H9 (cell line): ENCODE measurements around the gene MRPL55. TPM values are rescaled to one million over a fixed set of nuclear protein-coding genes. Genes with fewer than 3 reads are reported as not detected.

ENCODE experiments used
- DNase-seq: peaks from one replicate; pipeline ENCODE4 v3.0.0-alpha.2; 2017
- H2AFZ ChIP-seq: one replicate; pipeline ENCODE4 v1.6.1; 2013; ENCODE audit warnings: mild to moderate bottlenecking, low read length, control low read depth, moderate library complexity
- H2AK5ac ChIP-seq: 2 replicates; pipeline ENCODE4 v1.6.1; 2013; ENCODE audit warnings: low read length, control low read depth, mixed read lengths; ENCODE audit not compliant: insufficient read length
- H2BK120ac ChIP-seq: one replicate; pipeline ENCODE4 v1.6.1; 2013; ENCODE audit warnings: low read depth, mild to moderate bottlenecking, low read length, control low read depth, inconsistent platforms; ENCODE audit not compliant: poor library complexity, severe bottlenecking
- H2BK12ac ChIP-seq: 2 replicates; pipeline ENCODE4 v1.6.1; 2013; ENCODE audit warnings: low read length, control low read depth, mixed read lengths, low read depth; ENCODE audit not compliant: insufficient read length
- H2BK15ac ChIP-seq: 2 replicates; pipeline ENCODE4 v1.6.1; 2013; ENCODE audit warnings: low read depth, low read length, control low read depth
- H2BK20ac ChIP-seq: one replicate; pipeline ENCODE4 v1.6.1; 2013; ENCODE audit warnings: low read depth, mild to moderate bottlenecking, low read length, control low read depth, inconsistent platforms; ENCODE audit not compliant: poor library complexity, severe bottlenecking
- H2BK5ac ChIP-seq: 2 replicates; pipeline ENCODE4 v1.6.1; 2013; ENCODE audit warnings: low read length, control low read depth, mixed read lengths; ENCODE audit not compliant: insufficient read length
- H3K14ac ChIP-seq: 2 replicates; pipeline ENCODE4 v1.6.1; 2013; ENCODE audit warnings: low read length, control low read depth; ENCODE audit not compliant: insufficient read depth
- H3K18ac ChIP-seq: 2 replicates; pipeline ENCODE4 v1.6.1; 2013; ENCODE audit warnings: low read depth, mild to moderate bottlenecking, mixed read lengths, low read length, control low read depth; ENCODE audit not compliant: insufficient read length
- H3K23ac ChIP-seq: 2 replicates; pipeline ENCODE4 v1.6.1; 2013; ENCODE audit warnings: low read length, control low read depth, mixed read lengths, low read depth; ENCODE audit not compliant: insufficient read length
- H3K23me2 ChIP-seq: 2 replicates; pipeline ENCODE4 v1.6.1; 2013; ENCODE audit warnings: low read depth, mild to moderate bottlenecking, mixed read lengths, low read length, control low read depth; ENCODE audit not compliant: insufficient read length, poor library complexity, severe bottlenecking
- H3K27ac ChIP-seq: 2 replicates; pipeline ENCODE4 v1.5.1; 2013; ENCODE audit warnings: low read length, control low read depth, mixed read lengths, low read depth; ENCODE audit not compliant: insufficient read length
- H3K27me3 ChIP-seq: 2 replicates; pipeline ENCODE4 v1.6.1; 2013; ENCODE audit warnings: low read length, control low read depth, inconsistent platforms; ENCODE audit not compliant: insufficient read depth
- H3K4ac ChIP-seq: 2 replicates; pipeline ENCODE4 v1.6.1; 2013; ENCODE audit warnings: low read depth, mild to moderate bottlenecking, control low read depth, inconsistent platforms, low read length, moderate library complexity
- H3K4me1 ChIP-seq: 2 replicates; pipeline ENCODE4 v1.6.1; 2013; ENCODE audit warnings: low read length, control low read depth, inconsistent platforms; ENCODE audit not compliant: insufficient read depth
- H3K4me2 ChIP-seq: 2 replicates; pipeline ENCODE4 v1.6.1; 2013; ENCODE audit warnings: low read length, control low read depth, mixed read lengths; ENCODE audit not compliant: insufficient read length, insufficient read depth
- H3K56ac ChIP-seq: 2 replicates; pipeline ENCODE4 v1.6.1; 2013; ENCODE audit warnings: low read depth, mild to moderate bottlenecking, mixed read lengths, low read length, control low read depth; ENCODE audit not compliant: insufficient read length
- H3K79me1 ChIP-seq: 2 replicates; pipeline ENCODE4 v1.6.1; 2013; ENCODE audit warnings: low read depth, mild to moderate bottlenecking, moderate library complexity, low read length, control low read depth, inconsistent platforms; ENCODE audit not compliant: insufficient read depth, poor library complexity, severe bottlenecking
- H3K79me2 ChIP-seq: 2 replicates; pipeline ENCODE4 v1.6.1; 2013; ENCODE audit warnings: low read length, control low read depth, inconsistent platforms; ENCODE audit not compliant: insufficient read depth
- H3K9ac ChIP-seq: 2 replicates; pipeline ENCODE4 v1.6.1; 2013; ENCODE audit warnings: low read length, control low read depth, mixed read lengths; ENCODE audit not compliant: insufficient read length; ENCODE audit errors: extremely low read depth
- H3K9me3 ChIP-seq: one replicate; pipeline ENCODE4 v1.6.1; 2013; ENCODE audit warnings: low read depth, low read length, inconsistent platforms; ENCODE audit not compliant: control insufficient read depth
- H3T11ph ChIP-seq: one replicate; pipeline ENCODE4 v1.6.1; 2013; ENCODE audit warnings: mild to moderate bottlenecking, low read length, control low read depth, inconsistent platforms
- H4K20me1 ChIP-seq: one replicate; pipeline ENCODE4 v1.6.1; 2013; ENCODE audit not compliant: control insufficient read depth, insufficient read length, insufficient read depth
- H4K5ac ChIP-seq: 2 replicates; pipeline ENCODE4 v1.6.1; 2013; ENCODE audit warnings: low read depth, mild to moderate bottlenecking, mixed read lengths, low read length, control low read depth; ENCODE audit not compliant: insufficient read length
- H4K8ac ChIP-seq: replicated peaks from 2 replicates; pipeline ENCODE4 v1.6.1; 2013; ENCODE audit warnings: low read length, control low read depth, mixed read lengths, low read depth; ENCODE audit not compliant: insufficient read length
- H4K91ac ChIP-seq: 2 replicates; pipeline ENCODE4 v1.6.1; 2013; ENCODE audit warnings: low read depth, mild to moderate bottlenecking, moderate library complexity, mixed read lengths, low read length, control low read depth; ENCODE audit not compliant: insufficient read length
- H3K27ac Mint-ChIP-seq, 3 experiments: 2 replicates in 2 of 3; 3 replicates in 1 of 3; pipeline ENCODE4 v1.8.0; 2020 to 2021; ENCODE audit warnings: mixed read lengths in 3 of 3, mild to moderate bottlenecking in 1 of 3, moderate library complexity in 1 of 3
- H3K27me3 Mint-ChIP-seq: 2 replicates; pipeline ENCODE4 v1.8.0; 2021; ENCODE audit warnings: low read depth, mild to moderate bottlenecking, moderate library complexity, mixed read lengths
- H3K36me3 Mint-ChIP-seq, 3 experiments: 2 replicates in 2 of 3; 3 replicates in 1 of 3; pipeline ENCODE4 v1.8.0; 2020 to 2021; ENCODE audit warnings: low read depth in 3 of 3, mixed read lengths in 3 of 3; ENCODE audit not compliant: insufficient read depth in 1 of 3
- H3K4me1 Mint-ChIP-seq, 2 experiments: 2 replicates each; pipeline ENCODE4 v1.8.0; 2020; ENCODE audit warnings: mixed read lengths in 2 of 2
- H3K4me3 Mint-ChIP-seq, 2 experiments: 2 replicates in 1 of 2; 3 replicates in 1 of 2; pipeline ENCODE4 v1.8.0; 2020 to 2021; ENCODE audit warnings: mild to moderate bottlenecking in 2 of 2, mixed read lengths in 2 of 2, moderate library complexity in 1 of 2
- H3K9me3 Mint-ChIP-seq, 2 experiments: 2 replicates in 1 of 2; 3 replicates in 1 of 2; pipeline ENCODE4 v1.8.0; 2020; ENCODE audit warnings: mild to moderate bottlenecking in 2 of 2, mixed read lengths in 2 of 2, moderate library complexity in 1 of 2
- CTCF ChIP-seq: fragments of 200-600 bp; sonication (generic); conservative IDR thresholded peaks from 3 replicates; pipeline ENCODE4 v1.8.0; 2021; ENCODE audit warnings: antibody characterized with exemption, mild to moderate bottlenecking
- WGBS: extraction: QIAGEN DNeasy Blood & Tissue Kit; methylation state at CpG from one replicate; pipeline ENCODE4 v1.1.7; 2013; ENCODE audit warnings: missing lambda C conversion rate, low lambda C conversion rate, mixed read lengths; ENCODE audit not compliant: insufficient read length; ENCODE audit errors: extremely low coverage; 5-methylcytosine and 5-hydroxymethylcytosine counted together
- total RNA-seq: library from RNA; stranded (reverse); gene quantifications from 2 replicates; pipeline ENCODE4 v1.2.1, GENCODE V29; 2021

Gene MRPL55
- total RNA-seq, 1 experiment from 2014 or later, result 62.3 TPM

DNA sequence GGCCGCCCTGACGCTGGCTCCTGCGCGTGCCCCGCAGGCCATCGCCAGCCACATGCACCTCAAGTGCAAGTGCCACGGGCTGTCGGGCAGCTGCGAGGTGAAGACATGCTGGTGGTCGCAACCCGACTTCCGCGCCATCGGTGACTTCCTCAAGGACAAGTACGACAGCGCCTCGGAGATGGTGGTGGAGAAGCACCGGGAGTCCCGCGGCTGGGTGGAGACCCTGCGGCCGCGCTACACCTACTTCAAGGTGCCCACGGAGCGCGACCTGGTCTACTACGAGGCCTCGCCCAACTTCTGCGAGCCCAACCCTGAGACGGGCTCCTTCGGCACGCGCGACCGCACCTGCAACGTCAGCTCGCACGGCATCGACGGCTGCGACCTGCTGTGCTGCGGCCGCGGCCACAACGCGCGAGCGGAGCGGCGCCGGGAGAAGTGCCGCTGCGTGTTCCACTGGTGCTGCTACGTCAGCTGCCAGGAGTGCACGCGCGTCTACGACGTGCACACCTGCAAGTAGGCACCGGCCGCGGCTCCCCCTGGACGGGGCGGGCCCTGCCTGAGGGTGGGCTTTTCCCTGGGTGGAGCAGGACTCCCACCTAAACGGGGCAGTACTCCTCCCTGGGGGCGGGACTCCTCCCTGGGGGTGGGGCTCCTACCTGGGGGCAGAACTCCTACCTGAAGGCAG, 50.0 kb downstream of the MRPL55 start:
- no peak for TF ChIP-seq CTCF
- Histone ChIP-seq H3K4me1 (no peaks in the 10 kb centered on the region), H2BK120ac (no peak overlapping the region), H2AFZ (no peak overlapping the region), H3K14ac (no peak overlapping the region), H4K5ac (no peak overlapping the region), H2BK20ac (no peak overlapping the region), H3K79me2 (no peaks in the 10 kb centered on the region), H3K9ac (no peak overlapping the region), H2BK12ac (no peak overlapping the region), H3K4me2 (peak overlapping the region; percentile 88), H4K8ac (no peak overlapping the region), H3K23ac (no peak overlapping the region), H3K56ac (no peak overlapping the region), H2BK5ac (no peak overlapping the region), H2AK5ac (no peak overlapping the region), H3T11ph (no peak overlapping the region), H3K9me3 (no peaks in the 10 kb centered on the region), H4K91ac (no peak overlapping the region), H3K27me3 (peaks cover 38% of the 10 kb centered on the region), H3K79me1 (no peaks in the 10 kb centered on the region), H2BK15ac (no peak overlapping the region), H3K4ac (no peak overlapping the region), H3K23me2 (peaks cover 19% of the 10 kb centered on the region), H4K20me1 (no peaks in the 10 kb centered on the region), H3K18ac (no peak overlapping the region), H3K27ac (no peak overlapping the region)
- Mint-ChIP-seq H3K27me3 (peaks cover 93% of the 10 kb centered on the region), H3K4me1 (peaks cover 5% of the 10 kb centered on the region in 2 experiments; a peak in 3 of 4 replicates), H3K27ac (no peak overlapping the region; a peak in 1 of 7 replicates), H3K36me3 (no peaks in the 10 kb centered on the region; a peak in 1 of 7 replicates), H3K9me3 (peaks cover 4 to 6% of the 10 kb centered on the region in 2 experiments; a peak in 3 of 5 replicates), H3K4me3 (peak overlapping the region; percentile 31 to 85)
- no CpG with 5 or more reads among the region's 66 CpGs for WGBS
- no peak for DNase-seq
